Measurements from ENCODE around the gene SLC25A45. TPM values are rescaled to one million over a fixed set of nuclear protein-coding genes. Genes with fewer than 3 reads are reported as not detected.
A peak's percentile ranks its signal among the peaks of the same experiment; 100 is the strongest.

Gene SLC25A45
- total and polyA plus RNA-seq, 2 donors (not counting 1 experiment from before 2014, with no cell fraction given): 16.4 to 80.6 TPM

GRCh38 chr11:65404638-65405339 lies 22.3 kb upstream of the SLC25A45 start:
- intact Hi-C loops (cut with micrococcal nuclease): no loop called here
- H3K4me1 ChIP-seq (ENCODE audit: control insufficient read depth in 2 of 2, insufficient read depth in 2 of 2, low read length in 2 of 2): peaks cover 39 to 65% of the 10 kb centered on the region in 2 donors
- Mint-ChIP-seq H3K27me3 (no peaks in the 10 kb centered on the region), H3K9me3 (ENCODE audit: insufficient read depth) (no peaks in the 10 kb centered on the region), H3K4me3 (peak overlapping the region; percentile 71), H3K27ac (peak overlapping the region; percentile 96), H3K4me1 (peaks cover 45% of the 10 kb centered on the region)
- H3K4me3 ChIP-seq (ENCODE audit: control extremely low read depth in 1 of 5, extremely low read depth in 1 of 5, insufficient read depth in 1 of 5, low read depth in 2 of 5, low read length in 4 of 5): no peak overlapping the region
- peak overlapping the region; percentile 70 for H3K4me2 ChIP-seq (replicated peaks; ENCODE audit: low read depth, low read length, poor library complexity, severe bottlenecking)
- ChIA-PET CTCF (interaction anchor here (0.7 to 8.0 kb wide), 3 partner anchors 12 to 167 kb away, joined by 3 to 66 read pairs (median 3); no protein-coding TSS in a partner anchor), POLR2A (interaction anchor here (0.5 to 2.8 kb wide), 9 partner anchors 13 to 103 kb away, joined by 3 to 15 read pairs (median 4); partner anchors contain the start of gene MALAT1)
- peaks cover 3 to 44% of the 10 kb centered on the region in 2 experiments for H3K36me3 ChIP-seq (replicated peaks in 1 of 2; ENCODE audit: control extremely low read depth in 1 of 2, control insufficient read depth in 1 of 2, extremely low read depth in 1 of 2, insufficient read depth in 2 of 2, low read length in 1 of 2)
- H3K79me2 ChIP-seq (ENCODE audit: control insufficient read depth, insufficient read depth, low read length): peaks cover 16% of the 10 kb centered on the region
- H3K27me3 ChIP-seq (replicated peaks in 1 of 4; ENCODE audit: control extremely low read depth in 1 of 4, control insufficient read depth in 3 of 4, insufficient read depth in 4 of 4, low read length in 3 of 4): no peaks in the 10 kb centered on the region
- H3K9ac ChIP-seq (ENCODE audit: low read length): no peak overlapping the region
- ATAC-seq (ENCODE audit: low read depth) (no peak), DNase-seq (no peak)
- H4K20me1 ChIP-seq (ENCODE audit: control insufficient read depth, insufficient read depth, low read length, poor library complexity, severe bottlenecking): no peaks in the 10 kb centered on the region
- WGBS (ENCODE audit: insufficient coverage): 90% methylated on average over 24 of the region's 24 CpGs
- H2AFZ ChIP-seq (ENCODE audit: insufficient read depth, low read depth, low read length, poor library complexity, severe bottlenecking): no peak overlapping the region
- no peak for TF ChIP-seq EZH2 (IDR thresholded peaks at IDR 0.05; ENCODE audit: borderline replicate concordance, insufficient read depth, low read depth, low read length, poor library complexity, severe bottlenecking)
- TF ChIP-seq CTCF (IDR thresholded peaks at IDR 0.05): no peak
- H3K9me3 ChIP-seq (ENCODE audit: control extremely low read depth in 1 of 3, control insufficient read depth in 2 of 3, insufficient read depth in 1 of 3, low read length in 2 of 3): no peaks in the 10 kb centered on the region
- H3K27ac ChIP-seq (ENCODE audit: low read length in 2 of 2): peak overlapping the region; percentile 81 to 86

GRCh38 chr11:65404210-65404609 lies 21.8 kb upstream of the SLC25A45 start:
- H3K79me2 ChIP-seq (ENCODE audit: control insufficient read depth, insufficient read depth, low read length): peaks cover 14% of the 10 kb centered on the region
- no peak for TF ChIP-seq EZH2 (IDR thresholded peaks at IDR 0.05; ENCODE audit: borderline replicate concordance, insufficient read depth, low read depth, low read length, poor library complexity, severe bottlenecking)
- CTCF ChIA-PET: interaction anchor here (0.7 to 8.0 kb wide), 5 partner anchors 13 to 167 kb away, joined by 3 to 66 read pairs (median 3); no protein-coding TSS in a partner anchor
- no peaks in the 10 kb centered on the region for H4K20me1 ChIP-seq (ENCODE audit: control insufficient read depth, insufficient read depth, low read length, poor library complexity, severe bottlenecking)
- no peaks in the 10 kb centered on the region for H3K27me3 ChIP-seq (replicated peaks in 1 of 4; ENCODE audit: control extremely low read depth in 1 of 4, control insufficient read depth in 3 of 4, insufficient read depth in 4 of 4, low read length in 3 of 4)
- H3K27ac Mint-ChIP-seq: peak overlapping the region; percentile 96
- POLR2A ChIA-PET: interaction anchor here (0.5 to 3.1 kb wide), 17 partner anchors 11 to 307 kb away, joined by 3 to 32 read pairs (median 4); partner anchors contain the start of genes FAM89B, FRMD8, MALAT1 and NEAT1
- intact Hi-C loops (cut with micrococcal nuclease): no loop called here
- H3K27me3 Mint-ChIP-seq: no peaks in the 10 kb centered on the region
- peak overlapping the region; percentile 71 for H3K4me3 Mint-ChIP-seq
- no peaks in the 10 kb centered on the region for H3K9me3 ChIP-seq (ENCODE audit: control extremely low read depth in 1 of 3, control insufficient read depth in 2 of 3, insufficient read depth in 1 of 3, low read length in 2 of 3)
- H3K4me3 ChIP-seq (ENCODE audit: control extremely low read depth in 1 of 5, extremely low read depth in 1 of 5, insufficient read depth in 1 of 5, low read depth in 2 of 5, low read length in 4 of 5): peak overlapping the region in 1 of 5 experiments; percentile 22
- H3K9ac ChIP-seq (ENCODE audit: low read length): peak overlapping the region; percentile 27
- no peaks in the 10 kb centered on the region for H3K9me3 Mint-ChIP-seq (ENCODE audit: insufficient read depth)
- H3K27ac ChIP-seq (ENCODE audit: low read length in 2 of 2): peak overlapping the region; percentile 81 to 86
- peaks cover 0 to 44% of the 10 kb centered on the region in 2 experiments for H3K36me3 ChIP-seq (replicated peaks in 1 of 2; ENCODE audit: control extremely low read depth in 1 of 2, control insufficient read depth in 1 of 2, extremely low read depth in 1 of 2, insufficient read depth in 2 of 2, low read length in 1 of 2)
- H2AFZ ChIP-seq (ENCODE audit: insufficient read depth, low read depth, low read length, poor library complexity, severe bottlenecking): no peak overlapping the region
- ATAC-seq (ENCODE audit: low read depth) (no peak), DNase-seq (peak; percentile 47)
- H3K4me2 ChIP-seq (replicated peaks; ENCODE audit: low read depth, low read length, poor library complexity, severe bottlenecking): peak overlapping the region; percentile 70
- peaks cover 39 to 62% of the 10 kb centered on the region in 2 donors for H3K4me1 ChIP-seq (ENCODE audit: control insufficient read depth in 2 of 2, insufficient read depth in 2 of 2, low read length in 2 of 2)
- WGBS (ENCODE audit: insufficient coverage): 11% methylated on average over 13 of the region's 13 CpGs
- H3K4me1 Mint-ChIP-seq: peaks cover 44% of the 10 kb centered on the region

All from B cell (primary cell).